ENCODE results near the gene MICAL2. TPM values are rescaled to one million over a fixed set of nuclear protein-coding genes. Genes with fewer than 3 reads are reported as not detected.

MICAL2 gene
- total RNA-seq, 2 experiments from 2014 or later = not detected

DNA sequence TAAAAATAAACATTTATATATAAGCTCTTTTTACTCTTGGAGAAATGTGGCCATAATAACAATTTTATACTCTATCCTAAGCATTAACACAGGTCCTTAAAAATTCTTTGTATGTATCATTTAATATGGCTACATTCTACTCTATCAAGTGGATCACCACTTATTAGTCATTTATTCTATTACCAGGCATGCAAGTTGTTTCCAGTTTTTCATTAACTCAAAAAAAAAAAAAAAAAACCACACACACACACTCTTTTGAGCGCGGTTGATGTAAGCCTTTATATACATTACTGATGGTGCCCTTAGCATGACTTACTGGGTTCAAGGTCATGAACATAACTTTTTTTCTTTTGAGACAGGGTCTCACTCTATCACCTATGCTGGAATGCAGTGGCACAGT is 47.1 kb upstream of the MICAL2 start:
- Histone ChIP-seq H2AFZ (ENCODE audit: low read length) (no peak overlapping the region), H3K4me1 (ENCODE audit: insufficient read depth, low read length, poor library complexity, severe bottlenecking) (no peaks in the 10 kb centered on the region), H3K36me3 (ENCODE audit: insufficient read depth, low read length) (no peaks in the 10 kb centered on the region), H3K9me2 (ENCODE audit: insufficient read depth, low read length) (no peaks in the 10 kb centered on the region), H3K4me2 (ENCODE audit: low read length) (no peak overlapping the region), H3K9me3 (ENCODE audit: low read length) (no peaks in the 10 kb centered on the region), H3K79me2 (ENCODE audit: insufficient read depth, low read depth, low read length) (no peaks in the 10 kb centered on the region), H4K20me1 (ENCODE audit: insufficient read depth, low read length) (no peaks in the 10 kb centered on the region), H3K27ac (ENCODE audit: low read depth, low read length, poor library complexity, severe bottlenecking) (no peak overlapping the region), H3K4me3 (ENCODE audit: low read depth, low read length, poor library complexity, severe bottlenecking) (no peak overlapping the region)
- DNase-seq (ENCODE audit: low spot score) = no peak
- intact Hi-C loops (cut with micrococcal nuclease; ENCODE audit: unreplicated experiment) = no loop called here
- TF ChIP-seq EZH2phosphoT487 (IDR thresholded peaks at IDR 0.05; ENCODE audit: borderline replicate concordance, low read depth, low read length) = no peak
- TF ChIP-seq, protein P1, sequence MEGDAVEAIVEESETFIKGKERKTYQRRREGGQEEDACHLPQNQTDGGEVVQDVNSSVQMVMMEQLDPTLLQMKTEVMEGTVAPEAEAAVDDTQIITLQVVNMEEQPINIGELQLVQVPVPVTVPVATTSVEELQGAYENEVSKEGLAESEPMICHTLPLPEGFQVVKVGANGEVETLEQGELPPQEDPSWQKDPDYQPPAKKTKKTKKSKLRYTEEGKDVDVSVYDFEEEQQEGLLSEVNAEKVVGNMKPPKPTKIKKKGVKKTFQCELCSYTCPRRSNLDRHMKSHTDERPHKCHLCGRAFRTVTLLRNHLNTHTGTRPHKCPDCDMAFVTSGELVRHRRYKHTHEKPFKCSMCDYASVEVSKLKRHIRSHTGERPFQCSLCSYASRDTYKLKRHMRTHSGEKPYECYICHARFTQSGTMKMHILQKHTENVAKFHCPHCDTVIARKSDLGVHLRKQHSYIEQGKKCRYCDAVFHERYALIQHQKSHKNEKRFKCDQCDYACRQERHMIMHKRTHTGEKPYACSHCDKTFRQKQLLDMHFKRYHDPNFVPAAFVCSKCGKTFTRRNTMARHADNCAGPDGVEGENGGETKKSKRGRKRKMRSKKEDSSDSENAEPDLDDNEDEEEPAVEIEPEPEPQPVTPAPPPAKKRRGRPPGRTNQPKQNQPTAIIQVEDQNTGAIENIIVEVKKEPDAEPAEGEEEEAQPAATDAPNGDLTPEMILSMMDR (conservative IDR thresholded peaks at IDR 0.05; ENCODE audit: low read length) = no peak
- ChIA-PET CTCF (ENCODE audit: unreplicated experiment) (no interaction called here), POLR2A (interaction anchor here (0.5 to 0.7 kb wide), 3 partner anchors 15 to 223 kb away, joined by 3 to 9 read pairs (median 3); no protein-coding TSS in a partner anchor)
- BruUV-seq (replicated peaks) = no TSS peak

DNA sequence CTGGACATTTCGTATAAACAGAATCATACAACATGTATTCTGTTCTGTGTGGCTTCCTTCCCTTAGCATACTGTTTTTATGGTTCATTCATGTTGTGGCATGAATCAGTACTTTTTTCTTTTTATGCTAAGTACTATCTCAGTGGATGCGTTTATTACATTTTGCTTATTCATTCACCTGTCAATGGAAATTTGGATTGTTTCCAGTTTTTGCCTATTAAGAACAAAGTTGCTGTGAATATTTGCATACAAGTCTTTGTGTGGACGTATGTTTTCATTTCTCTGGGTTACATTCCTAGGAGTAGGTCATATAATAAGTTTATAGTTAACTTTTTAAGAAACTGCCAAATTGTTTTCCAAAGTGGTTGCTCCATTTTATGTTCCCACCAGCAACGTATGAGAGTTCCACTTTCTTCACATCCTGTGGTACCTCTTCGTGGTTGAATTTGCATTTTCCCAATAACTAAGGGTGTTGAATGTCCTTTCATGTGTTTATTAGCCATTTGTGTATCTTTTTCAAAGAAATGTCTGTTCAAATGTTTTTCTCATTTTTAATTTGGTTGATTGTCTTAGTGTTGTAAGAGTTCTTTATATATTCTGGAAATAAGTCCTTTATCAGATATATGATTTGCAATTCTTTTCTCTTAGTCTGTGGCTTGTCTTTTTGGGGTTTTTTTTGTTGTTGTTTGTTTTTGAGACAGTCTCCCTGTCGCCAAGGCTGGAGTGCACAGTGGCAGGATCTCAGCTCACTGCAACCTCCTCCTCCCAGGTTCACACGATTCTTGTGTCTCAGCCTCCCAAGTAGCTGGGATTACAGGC is 46.0 kb upstream of the MICAL2 start:
- intact Hi-C loops (cut with micrococcal nuclease; ENCODE audit: unreplicated experiment) = no loop called here
- H3K27ac ChIP-seq (ENCODE audit: low read depth, low read length, poor library complexity, severe bottlenecking) = no peak overlapping the region
- H3K79me2 ChIP-seq (ENCODE audit: insufficient read depth, low read depth, low read length) = no peaks in the 10 kb centered on the region
- no peaks in the 10 kb centered on the region for H3K9me2 ChIP-seq (ENCODE audit: insufficient read depth, low read length)
- no peak for DNase-seq (ENCODE audit: low spot score)
- H4K20me1 ChIP-seq (ENCODE audit: insufficient read depth, low read length) = no peaks in the 10 kb centered on the region
- CTCF ChIA-PET (ENCODE audit: unreplicated experiment) = no interaction called here
- no TSS peak for BruUV-seq (replicated peaks)
- no peak overlapping the region for H3K4me2 ChIP-seq (ENCODE audit: low read length)
- no peaks in the 10 kb centered on the region for H3K9me3 ChIP-seq (ENCODE audit: low read length)
- no peak overlapping the region for H3K4me3 ChIP-seq (ENCODE audit: low read depth, low read length, poor library complexity, severe bottlenecking)
- H3K4me1 ChIP-seq (ENCODE audit: insufficient read depth, low read length, poor library complexity, severe bottlenecking) = no peaks in the 10 kb centered on the region
- no peaks in the 10 kb centered on the region for H3K36me3 ChIP-seq (ENCODE audit: insufficient read depth, low read length)
- POLR2A ChIA-PET = no interaction called here
- TF ChIP-seq, protein P1 (conservative IDR thresholded peaks at IDR 0.05; ENCODE audit: low read length) = no peak
- no peak for TF ChIP-seq EZH2phosphoT487 (IDR thresholded peaks at IDR 0.05; ENCODE audit: borderline replicate concordance, low read depth, low read length)
- H2AFZ ChIP-seq (ENCODE audit: low read length) = no peak overlapping the region

DNA sequence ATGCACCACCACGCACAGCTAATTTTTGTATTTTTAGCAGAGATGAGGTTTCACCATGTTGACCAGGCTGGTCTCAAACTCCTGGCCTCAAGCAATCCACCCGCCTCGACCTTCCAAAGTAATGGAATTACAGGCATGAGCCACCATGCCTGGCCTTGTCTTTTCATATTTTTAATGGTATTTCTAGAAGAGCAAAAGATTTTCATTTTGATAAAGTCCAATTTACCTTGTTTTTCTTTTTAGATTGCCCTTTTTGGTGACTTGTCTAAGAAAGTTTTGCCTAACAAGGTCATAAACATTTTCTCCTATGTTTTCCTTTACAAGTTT is 45.5 kb upstream of the MICAL2 start:
- BruUV-seq (replicated peaks) = no TSS peak
- CTCF ChIA-PET (ENCODE audit: unreplicated experiment) = no interaction called here
- POLR2A ChIA-PET = no interaction called here
- H3K36me3 ChIP-seq (ENCODE audit: insufficient read depth, low read length) = no peaks in the 10 kb centered on the region
- intact Hi-C loops (cut with micrococcal nuclease; ENCODE audit: unreplicated experiment) = no loop called here
- DNase-seq (ENCODE audit: low spot score) = no peak
- H3K9me3 ChIP-seq (ENCODE audit: low read length) = no peaks in the 10 kb centered on the region
- no peaks in the 10 kb centered on the region for H3K4me1 ChIP-seq (ENCODE audit: insufficient read depth, low read length, poor library complexity, severe bottlenecking)
- no peak overlapping the region for H3K4me3 ChIP-seq (ENCODE audit: low read depth, low read length, poor library complexity, severe bottlenecking)
- TF ChIP-seq, protein P1 (conservative IDR thresholded peaks at IDR 0.05; ENCODE audit: low read length) = no peak
- no peak for TF ChIP-seq EZH2phosphoT487 (IDR thresholded peaks at IDR 0.05; ENCODE audit: borderline replicate concordance, low read depth, low read length)
- H2AFZ ChIP-seq (ENCODE audit: low read length) = no peak overlapping the region
- no peak overlapping the region for H3K27ac ChIP-seq (ENCODE audit: low read depth, low read length, poor library complexity, severe bottlenecking)
- H3K79me2 ChIP-seq (ENCODE audit: insufficient read depth, low read depth, low read length) = no peaks in the 10 kb centered on the region
- H4K20me1 ChIP-seq (ENCODE audit: insufficient read depth, low read length) = no peaks in the 10 kb centered on the region
- H3K4me2 ChIP-seq (ENCODE audit: low read length) = no peak overlapping the region
- H3K9me2 ChIP-seq (ENCODE audit: insufficient read depth, low read length) = no peaks in the 10 kb centered on the region

Data from OCI-LY7 (cell line).